HG03196 (cell line): ENCODE data around the gene VWA7.
"Not testable (repeated sequence)": the region's sequence is repeated elsewhere in the genome, so short reads cannot be mapped to it uniquely, and the experiment has no call there.

Experiments
- ATAC-seq: cut with Tn5 transposase; IDR thresholded peaks from one replicate; pipeline ENCODE4 v1.9.1; 2021; ENCODE audit not compliant: unreplicated experiment

The VWA7 gene

DNA sequence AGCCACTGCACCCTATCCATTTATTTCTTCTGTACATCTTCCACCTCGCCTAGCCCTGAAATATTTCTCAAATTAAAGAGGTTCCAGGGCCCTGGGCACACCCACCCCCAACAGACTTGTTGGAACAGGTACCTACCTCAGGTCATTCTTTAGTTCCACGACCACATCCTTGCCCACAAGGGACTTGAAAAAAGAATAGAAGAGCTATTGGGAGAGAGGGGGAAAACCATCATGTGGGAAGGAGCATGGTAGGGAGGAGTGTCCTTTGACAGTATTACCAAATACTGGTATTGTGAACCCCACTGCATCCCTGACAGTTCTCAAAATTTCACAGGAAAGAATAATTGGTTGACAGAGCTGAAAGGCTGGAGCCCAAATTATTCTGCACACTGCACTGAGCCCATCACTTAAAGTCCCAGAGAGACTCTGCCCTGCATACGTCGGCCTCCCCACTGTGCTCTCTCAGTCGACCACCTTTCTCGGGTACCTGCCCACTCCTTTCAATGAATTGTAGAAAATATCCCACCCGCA is 28.9 kb upstream of the VWA7 start:
- peak; percentile 24 for ATAC-seq

GRCh38 chr6:31801031-31801927 is 24.2 kb upstream of the VWA7 start:
- ATAC-seq, result not testable (repeated sequence)

GRCh38 chr6:31799781-31800180 is 22.7 kb upstream of the VWA7 start:
- ATAC-seq, result no peak

- no peak for ATAC-seq
Observed at GRCh38 chr6:31797588-31797987, 20.5 kb upstream of the VWA7 start.

GRCh38 chr6:31796993-31797385 is 19.9 kb upstream of the VWA7 start:
- no peak for ATAC-seq

- ATAC-seq, result peak; percentile 82
Observed at GRCh38 chr6:31795616-31796298, 18.6 kb upstream of the VWA7 start, which contains the start of gene VARS1. VARS1 (minus strand) TSS chr6:31795752; CDS start chr6:31795217, 535 bp downstream.

DNA sequence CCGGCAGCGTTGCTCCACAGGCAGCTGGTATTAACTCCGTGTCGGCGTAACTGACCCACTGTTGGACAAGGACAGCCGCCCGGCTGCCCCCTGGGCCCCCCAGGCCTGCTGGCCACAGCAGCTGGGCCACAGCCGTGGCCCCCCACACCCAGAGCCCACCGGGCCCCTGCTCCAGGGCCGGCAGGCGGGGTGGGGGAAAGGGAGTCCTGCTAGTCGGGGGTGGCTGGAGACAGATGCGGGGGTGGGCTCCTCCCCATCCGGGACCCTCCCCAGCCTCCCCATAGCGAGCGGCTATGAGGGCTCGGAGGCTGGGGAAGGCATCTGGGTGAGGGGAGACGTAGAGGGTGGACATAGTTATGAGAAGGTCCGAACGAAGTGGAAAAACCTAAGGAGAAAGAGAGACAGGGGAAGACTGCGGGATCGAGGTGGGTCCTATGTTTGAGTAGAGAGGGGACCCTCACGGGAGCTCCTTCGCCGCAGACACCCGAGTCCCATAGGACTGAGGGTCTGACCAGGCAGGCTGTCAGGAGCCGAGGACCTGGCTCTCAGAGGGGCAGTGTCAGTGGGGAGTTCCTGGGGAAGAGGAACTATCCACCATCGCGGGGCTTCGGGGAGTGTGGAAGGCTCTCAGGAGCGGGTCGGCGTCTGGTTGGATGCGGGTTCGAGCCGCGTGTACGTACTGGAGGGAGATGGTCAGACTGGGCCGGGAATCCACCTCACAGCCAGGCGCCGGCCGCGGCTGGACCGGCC is 17.9 kb upstream of the VWA7 start:
- peak; percentile 4 for ATAC-seq

GRCh38 chr6:31794294-31794865 is 17.3 kb upstream of the VWA7 start:
- no peak for ATAC-seq

- ATAC-seq, result not testable (repeated sequence)
Observed at GRCh38 chr6:31793927-31794245, 16.8 kb upstream of the VWA7 start.

- no peak for ATAC-seq
Observed at GRCh38 chr6:31792761-31793171, 15.6 kb upstream of the VWA7 start.

GRCh38 chr6:31792090-31792374 is 14.9 kb upstream of the VWA7 start:
- no peak for ATAC-seq

DNA sequence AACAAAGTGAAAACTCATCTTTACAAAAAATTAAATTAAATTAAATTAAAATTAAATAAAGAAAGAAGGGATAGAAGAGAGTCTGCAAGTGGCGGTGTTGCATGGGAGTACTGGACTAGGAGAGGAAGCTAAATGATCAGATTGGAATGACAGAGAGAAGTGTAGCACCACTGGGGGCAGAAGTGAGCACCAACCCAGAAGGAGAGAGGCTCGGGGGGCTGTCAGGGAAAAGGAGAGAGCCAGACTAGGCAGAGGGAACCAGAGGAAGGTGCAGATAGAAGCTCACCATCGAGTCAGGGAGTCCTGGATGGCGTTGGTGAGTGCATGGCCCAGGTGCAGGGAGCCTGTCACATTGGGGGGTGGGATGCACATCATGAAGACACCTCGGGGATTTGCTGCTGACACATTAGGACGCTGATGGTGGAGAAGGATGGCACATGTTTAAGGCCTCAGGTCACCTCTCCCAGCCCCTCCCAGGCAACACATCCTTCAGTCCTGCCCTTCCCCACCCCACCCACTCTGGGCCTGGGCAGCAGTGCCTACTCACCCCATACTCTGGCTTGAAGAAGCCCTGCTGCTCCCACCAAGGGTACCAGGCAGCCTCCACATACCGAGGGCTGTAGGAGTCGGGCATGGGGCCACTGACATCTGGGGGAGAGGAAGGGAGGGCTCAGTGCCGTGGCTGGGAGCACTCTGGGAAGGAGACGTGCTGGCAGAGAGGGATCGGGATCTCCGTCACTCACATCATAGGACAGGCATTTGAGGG is 14.4 kb upstream of the VWA7 start:
- no peak for ATAC-seq

DNA sequence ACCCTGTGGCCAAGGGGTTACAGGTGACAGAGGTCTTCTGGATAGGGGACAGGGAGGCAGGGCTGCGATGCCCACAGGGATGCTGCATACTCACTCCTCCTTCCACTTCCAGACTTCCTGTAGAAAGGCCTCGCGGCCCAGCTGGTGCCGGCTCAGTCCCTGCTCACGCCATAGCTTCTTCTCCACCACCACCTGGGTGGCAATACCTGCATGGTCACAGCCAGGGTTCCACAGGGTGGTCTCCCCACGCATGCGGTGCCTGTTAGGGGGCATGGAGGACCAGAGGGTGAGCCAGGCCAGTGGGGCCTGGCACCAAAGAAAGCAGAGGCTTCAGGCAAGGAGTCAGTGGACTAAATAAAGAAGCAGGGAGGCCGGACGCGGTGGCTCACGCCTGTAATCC is 8.3 kb upstream of the VWA7 start:
- no peak for ATAC-seq

GRCh38 chr6:31784098-31784925 is 7.2 kb upstream of the VWA7 start:
- no peak for ATAC-seq

DNA sequence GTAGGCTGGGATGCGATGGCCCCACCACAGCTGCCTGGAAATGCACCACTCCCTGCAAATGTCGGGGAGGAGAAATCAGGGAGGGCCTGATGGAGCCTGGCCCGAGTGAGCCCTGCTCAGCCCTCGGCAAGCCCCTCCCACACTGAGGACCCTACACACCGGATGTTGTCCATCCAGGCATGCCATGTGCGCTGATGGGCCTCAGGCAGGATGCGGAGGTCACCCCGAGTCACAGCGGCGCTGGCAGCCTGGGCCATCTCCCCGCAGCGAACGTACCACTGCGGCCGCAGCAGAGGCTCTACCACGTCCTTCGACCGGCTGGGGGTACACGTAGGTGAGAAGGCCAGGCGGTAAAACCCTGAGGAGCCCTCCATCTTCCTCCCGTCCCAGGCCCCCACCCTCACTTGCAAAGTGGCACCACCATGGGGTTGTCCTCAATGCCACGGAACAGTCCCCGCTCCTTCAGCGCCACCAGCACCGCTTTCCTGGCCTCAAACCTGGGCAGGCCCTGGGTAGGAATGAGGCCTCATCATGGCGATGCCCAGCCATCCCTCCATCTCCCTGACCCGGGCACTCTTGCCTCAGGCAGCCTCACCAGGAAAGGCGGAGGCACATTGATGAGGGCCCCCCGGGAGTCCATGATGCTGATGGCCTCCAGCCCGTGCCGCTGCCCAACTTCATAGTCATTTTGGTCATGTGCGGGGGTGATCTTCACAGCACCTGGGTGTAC is 5.2 kb upstream of the VWA7 start:
- no peak for ATAC-seq

DNA sequence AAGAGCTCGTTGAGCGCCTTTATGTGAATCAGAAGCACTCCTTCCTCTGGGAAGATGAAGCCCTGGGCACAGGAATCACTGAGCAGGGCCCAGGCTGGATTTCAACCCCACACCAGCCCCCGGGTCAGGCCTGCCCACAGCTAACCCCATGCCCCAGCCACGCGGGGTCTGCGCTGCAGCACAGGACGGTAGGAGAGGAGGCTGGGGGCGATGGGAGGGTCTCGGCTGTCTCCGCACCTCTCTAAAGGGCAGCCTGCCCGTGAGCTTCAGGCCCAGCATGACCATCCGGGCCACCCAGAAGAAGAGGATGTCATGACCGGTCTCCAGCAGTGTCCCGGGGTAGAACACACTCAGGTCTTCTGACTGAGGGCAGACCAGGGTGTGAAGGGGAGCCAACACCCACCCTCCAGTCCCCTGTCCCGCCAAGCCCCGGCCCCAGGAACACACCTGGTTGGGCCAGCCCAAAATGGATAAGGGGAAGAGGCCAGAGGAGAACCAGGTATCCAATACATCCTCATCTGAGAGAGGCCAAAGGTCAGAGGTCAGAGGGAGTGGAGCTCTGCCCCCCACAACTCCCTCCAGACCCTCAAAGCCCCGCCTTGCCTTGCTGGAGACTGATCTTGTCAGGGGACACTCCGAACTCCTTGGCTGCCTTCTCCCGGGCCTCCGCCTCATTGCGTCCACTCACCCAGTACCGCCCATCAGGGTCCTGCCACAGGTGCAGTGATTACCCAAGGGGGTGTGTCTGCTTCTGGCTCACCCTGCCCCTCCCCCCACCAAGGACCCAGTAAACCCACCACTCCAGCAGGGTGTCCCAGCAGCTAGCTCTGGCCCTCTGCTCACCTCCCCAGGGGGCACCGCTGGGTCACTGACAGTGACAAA is 4.4 kb upstream of the VWA7 start:
- ATAC-seq, result no peak

- ATAC-seq, result no peak
Observed at GRCh38 chr6:31780507-31781243, 3.5 kb upstream of the VWA7 start.
